ENCODE results near the gene KIRREL3.

Gene KIRREL3

GRCh38 chr11:126601550-126602215 is 398.9 kb downstream of the KIRREL3 start:
- peak overlapping the region; percentile 3 for H3K4me3 ChIP-seq (ENCODE audit: insufficient read length, low read depth)
- H3K27me3 ChIP-seq (ENCODE audit: insufficient read depth, insufficient read length): no peaks in the 10 kb centered on the region
- no peaks in the 10 kb centered on the region for H3K36me3 ChIP-seq (ENCODE audit: insufficient read depth, insufficient read length, low read length)
- H3K9me3 ChIP-seq (ENCODE audit: insufficient read depth, low read length): peaks cover 6% of the 10 kb centered on the region; the same call in 1 of the 2 replicates
- H3K4me1 ChIP-seq (ENCODE audit: insufficient read depth, insufficient read length): peaks cover 15% of the 10 kb centered on the region
- TF ChIP-seq YY1 (IDR thresholded peaks at IDR 0.05; ENCODE audit: insufficient read depth, insufficient read length): no peak
- no peak for DNase-seq (ENCODE audit: low read depth, low spot score)
- H3K9ac ChIP-seq (ENCODE audit: insufficient read length, low read depth): peak overlapping the region; percentile 36

- no peak overlapping the region for H3K4me3 ChIP-seq (ENCODE audit: insufficient read length, low read depth)
- H3K27me3 ChIP-seq (ENCODE audit: insufficient read depth, insufficient read length): no peaks in the 10 kb centered on the region
- H3K36me3 ChIP-seq (ENCODE audit: insufficient read depth, insufficient read length, low read length): no peaks in the 10 kb centered on the region
- no peak for DNase-seq (ENCODE audit: low read depth, low spot score)
- TF ChIP-seq YY1 (IDR thresholded peaks at IDR 0.05; ENCODE audit: insufficient read depth, insufficient read length): no peak
- TF ChIP-seq ZNF274 (IDR thresholded peaks at IDR 0.05; ENCODE audit: low read depth, low read length): no peak
- TF ChIP-seq SUZ12 (IDR thresholded peaks at IDR 0.05; ENCODE audit: extremely low read depth, insufficient read depth, insufficient read length): no peak
- H3K9ac ChIP-seq (ENCODE audit: insufficient read length, low read depth): peak overlapping the region; percentile 36
- peaks cover 15% of the 10 kb centered on the region for H3K4me1 ChIP-seq (ENCODE audit: insufficient read depth, insufficient read length)
- peaks cover 6% of the 10 kb centered on the region; the same call in 1 of the 2 replicates for H3K9me3 ChIP-seq (ENCODE audit: insufficient read depth, low read length)
Observed at GRCh38 chr11:126601136-126601535, 399.4 kb downstream of the KIRREL3 start.

- H3K27me3 ChIP-seq (ENCODE audit: insufficient read depth, insufficient read length): no peaks in the 10 kb centered on the region
- TF ChIP-seq SUZ12 (IDR thresholded peaks at IDR 0.05; ENCODE audit: extremely low read depth, insufficient read depth, insufficient read length): no peak
- no peak for TF ChIP-seq ZNF274 (IDR thresholded peaks at IDR 0.05; ENCODE audit: low read depth, low read length)
- TF ChIP-seq YY1 (IDR thresholded peaks at IDR 0.05; ENCODE audit: insufficient read depth, insufficient read length): no peak
- peaks cover 6% of the 10 kb centered on the region; the same call in 1 of the 2 replicates for H3K9me3 ChIP-seq (ENCODE audit: insufficient read depth, low read length)
- H3K36me3 ChIP-seq (ENCODE audit: insufficient read depth, insufficient read length, low read length): no peaks in the 10 kb centered on the region
- H3K9ac ChIP-seq (ENCODE audit: insufficient read length, low read depth): no peak overlapping the region
- H3K4me1 ChIP-seq (ENCODE audit: insufficient read depth, insufficient read length): peaks cover 18% of the 10 kb centered on the region
- H3K4me3 ChIP-seq (ENCODE audit: insufficient read length, low read depth): no peak overlapping the region
- DNase-seq (ENCODE audit: low read depth, low spot score): no peak
Observed at GRCh38 chr11:126599217-126599897, 401.2 kb downstream of the KIRREL3 start.

DNA sequence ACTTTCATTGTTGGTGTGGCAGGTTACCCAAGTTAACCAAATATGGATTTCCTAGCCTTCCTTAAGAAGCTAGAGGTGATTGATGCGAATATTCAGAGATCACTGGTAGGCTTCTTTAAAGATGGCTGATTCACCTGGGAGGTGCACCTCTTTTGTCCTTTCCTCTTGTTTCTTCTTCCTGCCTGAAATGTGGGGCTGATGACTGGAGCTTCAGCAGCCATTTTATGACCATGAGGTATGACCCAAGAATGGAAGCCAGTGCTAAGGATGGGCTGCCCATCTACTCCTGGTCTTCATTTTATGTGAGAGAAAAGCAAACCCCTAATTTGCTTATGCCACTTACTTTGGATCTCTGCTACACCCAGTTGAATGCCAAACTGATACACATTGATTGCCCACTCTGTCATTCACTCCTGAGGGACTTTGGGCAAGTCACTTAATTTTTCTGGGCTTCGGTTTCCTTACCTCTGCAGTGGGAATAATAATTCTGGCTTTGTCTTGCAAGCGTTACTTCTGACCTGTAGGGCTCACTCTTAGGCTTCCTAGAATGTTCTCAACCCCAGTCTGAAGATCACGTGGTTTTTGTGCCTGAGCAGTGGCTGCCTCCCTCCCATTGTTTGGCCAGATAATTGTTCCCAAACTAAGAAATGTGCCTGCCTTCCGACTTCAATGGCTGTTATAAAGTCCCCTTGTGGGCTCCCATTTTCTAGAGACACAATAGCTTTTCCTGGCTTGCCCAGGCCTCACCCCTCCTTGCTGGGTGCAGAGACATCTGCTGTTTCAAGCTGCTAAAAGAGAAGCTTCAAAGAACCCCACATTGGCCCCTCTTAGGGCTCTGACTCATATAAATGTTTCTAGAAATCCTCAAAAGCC is 402.0 kb downstream of the KIRREL3 start:
- DNase-seq (ENCODE audit: low read depth, low spot score): no peak
- H3K4me1 ChIP-seq (ENCODE audit: insufficient read depth, insufficient read length): peaks cover 22% of the 10 kb centered on the region
- no peaks in the 10 kb centered on the region for H3K36me3 ChIP-seq (ENCODE audit: insufficient read depth, insufficient read length, low read length)
- no peak overlapping the region for H3K9ac ChIP-seq (ENCODE audit: insufficient read length, low read depth)
- H3K4me3 ChIP-seq (ENCODE audit: insufficient read length, low read depth): no peak overlapping the region
- H3K27me3 ChIP-seq (ENCODE audit: insufficient read depth, insufficient read length): no peaks in the 10 kb centered on the region
- TF ChIP-seq SUZ12 (IDR thresholded peaks at IDR 0.05; ENCODE audit: extremely low read depth, insufficient read depth, insufficient read length) (no peak), YY1 (IDR thresholded peaks at IDR 0.05; ENCODE audit: insufficient read depth, insufficient read length) (no peak)
- peaks cover 6% of the 10 kb centered on the region; the same call in 1 of the 2 replicates for H3K9me3 ChIP-seq (ENCODE audit: insufficient read depth, low read length)

DNA sequence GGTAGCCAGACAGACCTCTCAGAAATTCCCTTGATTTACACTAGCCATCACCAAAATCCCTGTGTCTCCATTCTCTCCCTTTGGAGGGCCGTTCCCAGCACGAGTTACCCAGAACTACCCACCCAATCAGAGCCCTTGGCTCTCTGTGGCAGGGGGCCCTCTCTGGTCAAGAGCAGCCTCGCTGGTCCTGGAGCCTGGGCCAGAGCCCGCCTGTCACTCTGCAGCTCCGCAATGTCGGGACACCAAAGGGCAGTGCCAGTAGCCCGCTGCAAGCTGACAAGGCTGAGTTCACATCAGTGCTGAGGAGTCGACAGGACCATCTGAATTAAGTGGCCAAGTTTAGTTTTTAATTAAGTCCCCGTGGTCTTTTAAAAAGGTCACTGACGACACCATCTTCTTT is 403.5 kb downstream of the KIRREL3 start:
- H3K27me3 ChIP-seq (ENCODE audit: insufficient read depth, insufficient read length): no peaks in the 10 kb centered on the region
- H3K9ac ChIP-seq (ENCODE audit: insufficient read length, low read depth): no peak overlapping the region
- DNase-seq (ENCODE audit: low read depth, low spot score): no peak
- TF ChIP-seq YY1 (IDR thresholded peaks at IDR 0.05; ENCODE audit: insufficient read depth, insufficient read length) (no peak), ZNF274 (IDR thresholded peaks at IDR 0.05; ENCODE audit: low read depth, low read length) (no peak), SUZ12 (IDR thresholded peaks at IDR 0.05; ENCODE audit: extremely low read depth, insufficient read depth, insufficient read length) (no peak)
- H3K4me1 ChIP-seq (ENCODE audit: insufficient read depth, insufficient read length): peaks cover 22% of the 10 kb centered on the region
- peaks cover 6% of the 10 kb centered on the region; the same call in 1 of the 2 replicates for H3K9me3 ChIP-seq (ENCODE audit: insufficient read depth, low read length)
- H3K4me3 ChIP-seq (ENCODE audit: insufficient read length, low read depth): no peak overlapping the region
- no peaks in the 10 kb centered on the region for H3K36me3 ChIP-seq (ENCODE audit: insufficient read depth, insufficient read length, low read length)

DNA sequence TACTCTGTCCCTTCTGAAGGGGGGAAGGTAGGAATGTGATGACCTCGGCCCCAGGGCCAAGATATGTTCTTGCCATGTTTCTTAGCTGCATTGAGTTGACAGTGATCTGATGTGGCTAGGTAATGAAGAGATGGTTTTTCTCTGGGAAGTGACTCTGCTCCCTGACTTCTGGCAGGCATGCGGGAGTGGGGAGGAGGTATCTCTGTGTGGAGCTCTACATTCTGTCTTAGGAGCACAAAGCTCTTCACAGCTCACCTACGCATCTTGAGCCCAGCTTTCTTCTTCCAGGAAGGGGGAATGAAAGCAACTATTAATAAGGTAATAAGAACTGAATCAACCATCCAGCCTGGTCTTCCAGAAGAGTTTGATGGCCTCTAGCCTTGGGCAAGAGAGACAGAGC is 404.1 kb downstream of the KIRREL3 start:
- TF ChIP-seq SUZ12 (IDR thresholded peaks at IDR 0.05; ENCODE audit: extremely low read depth, insufficient read depth, insufficient read length): no peak
- TF ChIP-seq ZNF274 (IDR thresholded peaks at IDR 0.05; ENCODE audit: low read depth, low read length): no peak
- no peak for TF ChIP-seq YY1 (IDR thresholded peaks at IDR 0.05; ENCODE audit: insufficient read depth, insufficient read length)
- Histone ChIP-seq H3K4me1 (ENCODE audit: insufficient read depth, insufficient read length) (peaks cover 22% of the 10 kb centered on the region), H3K4me3 (ENCODE audit: insufficient read length, low read depth) (no peak overlapping the region), H3K36me3 (ENCODE audit: insufficient read depth, insufficient read length, low read length) (no peaks in the 10 kb centered on the region), H3K9ac (ENCODE audit: insufficient read length, low read depth) (no peak overlapping the region), H3K27me3 (ENCODE audit: insufficient read depth, insufficient read length) (no peaks in the 10 kb centered on the region), H3K9me3 (ENCODE audit: insufficient read depth, low read length) (peaks cover 6% of the 10 kb centered on the region; the same call in 1 of the 2 replicates)
- no peak for DNase-seq (ENCODE audit: low read depth, low spot score)

DNA sequence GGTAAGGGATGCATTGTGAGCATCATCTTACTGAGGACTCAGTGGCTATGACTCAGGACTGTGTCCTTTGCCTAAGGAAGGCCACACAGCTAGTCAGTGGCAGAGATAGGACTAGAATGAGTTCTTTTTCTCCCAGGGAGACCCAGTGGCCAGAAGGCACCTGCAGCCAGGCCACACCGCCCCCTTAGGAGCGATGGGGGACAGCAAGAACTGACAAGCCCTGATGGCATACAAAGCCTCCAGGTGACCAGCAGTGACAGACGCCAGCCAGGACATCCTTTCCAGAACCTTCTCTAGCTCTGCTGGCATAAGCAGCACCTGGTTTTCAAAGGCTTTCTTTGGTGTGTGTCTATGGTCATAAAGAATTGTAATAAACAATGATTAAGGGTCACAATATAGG is 405.0 kb downstream of the KIRREL3 start:
- no peaks in the 10 kb centered on the region for H3K27me3 ChIP-seq (ENCODE audit: insufficient read depth, insufficient read length)
- no peak overlapping the region for H3K9ac ChIP-seq (ENCODE audit: insufficient read length, low read depth)
- no peak for DNase-seq (ENCODE audit: low read depth, low spot score)
- H3K4me1 ChIP-seq (ENCODE audit: insufficient read depth, insufficient read length): peaks cover 18% of the 10 kb centered on the region
- no peak for TF ChIP-seq ZNF274 (IDR thresholded peaks at IDR 0.05; ENCODE audit: low read depth, low read length)
- TF ChIP-seq YY1 (IDR thresholded peaks at IDR 0.05; ENCODE audit: insufficient read depth, insufficient read length): no peak
- TF ChIP-seq SUZ12 (IDR thresholded peaks at IDR 0.05; ENCODE audit: extremely low read depth, insufficient read depth, insufficient read length): no peak
- H3K9me3 ChIP-seq (ENCODE audit: insufficient read depth, low read length): peaks cover 6% of the 10 kb centered on the region; the same call in 1 of the 2 replicates
- no peaks in the 10 kb centered on the region for H3K36me3 ChIP-seq (ENCODE audit: insufficient read depth, insufficient read length, low read length)
- no peak overlapping the region for H3K4me3 ChIP-seq (ENCODE audit: insufficient read length, low read depth)

All from NT2/D1 (cell line).